Mucosa of rectum (tissue), 2 donors: ENCODE data around the gene UBE2Q2.

Experiments
- H3K27ac ChIP-seq, 2 donors: one replicate each; pipeline ENCODE4 v1.7.0; 2013; ENCODE audit warnings: inconsistent platforms in 2 of 2, low read depth in 2 of 2, low read length in 2 of 2
- H3K27me3 ChIP-seq, 2 donors: one replicate each; pipeline ENCODE4 v1.7.0; 2013; ENCODE audit warnings: low read length in 2 of 2; ENCODE audit not compliant: control insufficient read depth in 2 of 2, insufficient read depth in 2 of 2
- H3K36me3 ChIP-seq, 2 donors: one replicate each; pipeline ENCODE4 v1.7.0; 2013; ENCODE audit warnings: low read length in 2 of 2; ENCODE audit not compliant: control insufficient read depth in 2 of 2, insufficient read depth in 2 of 2
- H3K4me1 ChIP-seq, 2 donors: one replicate each; pipeline ENCODE4 v1.7.0; 2013; ENCODE audit warnings: low read length in 2 of 2, mild to moderate bottlenecking in 1 of 2; ENCODE audit not compliant: control insufficient read depth in 2 of 2, insufficient read depth in 2 of 2
- H3K4me3 ChIP-seq, 2 donors: one replicate each; pipeline ENCODE4 v1.7.0; 2013; ENCODE audit warnings: low read length in 2 of 2
- H3K9ac ChIP-seq, 2 donors: one replicate each; pipeline ENCODE4 v1.7.0; 2013; ENCODE audit warnings: low read length in 2 of 2, low read depth in 1 of 2, mild to moderate bottlenecking in 1 of 2
- H3K9me3 ChIP-seq, 2 donors: one replicate each; pipeline ENCODE4 v1.7.0; 2013; ENCODE audit warnings: low read length in 2 of 2; ENCODE audit not compliant: control insufficient read depth in 2 of 2
- donor health status: healthy.
- donor health status: Normal muscosa, but diverticular disease.

UBE2Q2 gene

DNA sequence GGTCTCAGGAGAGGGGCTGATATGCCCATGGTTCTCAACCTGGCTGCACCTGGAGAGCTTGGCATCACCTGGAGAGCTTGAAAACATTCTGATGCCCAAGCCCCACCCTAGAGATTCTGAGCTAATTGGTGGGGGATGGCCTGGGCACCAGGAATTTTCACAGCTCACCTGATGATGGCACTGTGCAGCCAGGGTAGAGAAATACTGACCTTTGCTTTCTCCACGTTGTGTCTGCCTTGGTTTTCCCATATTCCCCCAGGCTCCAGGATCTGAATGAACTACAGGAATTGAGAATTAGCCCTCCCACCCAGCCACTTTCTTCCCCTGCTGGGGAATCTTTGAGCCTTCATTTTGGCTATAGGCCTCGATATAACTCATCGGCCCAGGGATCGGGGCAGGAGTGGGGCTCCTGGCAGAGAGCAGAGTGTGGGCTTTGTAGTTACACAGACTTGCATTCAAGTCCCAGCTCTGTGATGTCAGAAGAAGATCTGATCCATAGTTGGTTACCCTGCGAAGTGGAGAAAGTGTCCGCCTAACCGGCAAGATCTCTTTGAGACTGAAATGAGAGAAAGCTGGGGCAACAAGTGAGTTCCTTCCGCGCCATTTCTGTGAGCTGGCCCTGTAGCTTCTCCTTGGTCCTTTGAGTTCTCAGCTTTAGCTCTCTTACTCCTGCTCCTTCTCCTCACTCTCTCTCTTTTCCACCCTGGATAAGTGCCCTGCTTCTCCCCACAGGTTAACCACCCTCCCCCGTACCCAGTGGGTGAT, 33.1 kb upstream of the UBE2Q2 start:
- H3K4me1 ChIP-seq: no peaks in the 10 kb centered on the region
- H3K36me3 ChIP-seq: no peaks in the 10 kb centered on the region
- no peaks in the 10 kb centered on the region for H3K27me3 ChIP-seq
- no peak overlapping the region for H3K9ac ChIP-seq
- H3K9me3 ChIP-seq: no peaks in the 10 kb centered on the region
- no peak overlapping the region for H3K4me3 ChIP-seq
- no peak overlapping the region for H3K27ac ChIP-seq

- no peaks in the 10 kb centered on the region for H3K9me3 ChIP-seq
- H3K27ac ChIP-seq: no peak overlapping the region
- H3K4me1 ChIP-seq: no peaks in the 10 kb centered on the region
- H3K36me3 ChIP-seq: no peaks in the 10 kb centered on the region
- no peak overlapping the region for H3K4me3 ChIP-seq
- H3K9ac ChIP-seq: no peak overlapping the region
- no peaks in the 10 kb centered on the region for H3K27me3 ChIP-seq
Observed at GRCh38 chr15:75810874-75811498, 32.3 kb upstream of the UBE2Q2 start.

- H3K27me3 ChIP-seq: no peaks in the 10 kb centered on the region
- no peak overlapping the region for H3K9ac ChIP-seq
- no peak overlapping the region for H3K27ac ChIP-seq
- H3K9me3 ChIP-seq: no peaks in the 10 kb centered on the region
- no peaks in the 10 kb centered on the region for H3K36me3 ChIP-seq
- no peaks in the 10 kb centered on the region for H3K4me1 ChIP-seq
- no peak overlapping the region for H3K4me3 ChIP-seq
Observed at GRCh38 chr15:75811626-75812025, 31.6 kb upstream of the UBE2Q2 start.

DNA sequence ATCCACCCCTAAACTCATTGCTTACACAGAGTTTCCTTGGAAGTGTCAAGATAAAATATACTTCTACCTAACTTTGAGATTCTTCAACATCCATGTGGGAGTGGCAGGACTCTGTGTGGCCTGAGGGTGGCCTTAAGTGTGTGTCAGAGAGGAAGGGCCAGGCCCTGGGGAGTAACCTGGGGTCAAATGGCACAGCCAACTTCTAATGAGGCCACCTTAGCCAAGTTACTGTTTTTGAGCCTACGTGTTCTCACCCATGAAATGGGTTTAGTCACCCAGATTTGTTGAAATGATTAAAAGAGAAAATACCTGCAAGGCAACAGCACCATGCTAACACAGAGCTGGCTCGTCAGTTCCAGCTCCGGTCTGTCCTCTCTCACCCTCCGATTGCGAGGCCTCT, 28.5 kb upstream of the UBE2Q2 start:
- H3K36me3 ChIP-seq: no peaks in the 10 kb centered on the region
- H3K9me3 ChIP-seq: no peaks in the 10 kb centered on the region
- no peaks in the 10 kb centered on the region for H3K4me1 ChIP-seq

DNA sequence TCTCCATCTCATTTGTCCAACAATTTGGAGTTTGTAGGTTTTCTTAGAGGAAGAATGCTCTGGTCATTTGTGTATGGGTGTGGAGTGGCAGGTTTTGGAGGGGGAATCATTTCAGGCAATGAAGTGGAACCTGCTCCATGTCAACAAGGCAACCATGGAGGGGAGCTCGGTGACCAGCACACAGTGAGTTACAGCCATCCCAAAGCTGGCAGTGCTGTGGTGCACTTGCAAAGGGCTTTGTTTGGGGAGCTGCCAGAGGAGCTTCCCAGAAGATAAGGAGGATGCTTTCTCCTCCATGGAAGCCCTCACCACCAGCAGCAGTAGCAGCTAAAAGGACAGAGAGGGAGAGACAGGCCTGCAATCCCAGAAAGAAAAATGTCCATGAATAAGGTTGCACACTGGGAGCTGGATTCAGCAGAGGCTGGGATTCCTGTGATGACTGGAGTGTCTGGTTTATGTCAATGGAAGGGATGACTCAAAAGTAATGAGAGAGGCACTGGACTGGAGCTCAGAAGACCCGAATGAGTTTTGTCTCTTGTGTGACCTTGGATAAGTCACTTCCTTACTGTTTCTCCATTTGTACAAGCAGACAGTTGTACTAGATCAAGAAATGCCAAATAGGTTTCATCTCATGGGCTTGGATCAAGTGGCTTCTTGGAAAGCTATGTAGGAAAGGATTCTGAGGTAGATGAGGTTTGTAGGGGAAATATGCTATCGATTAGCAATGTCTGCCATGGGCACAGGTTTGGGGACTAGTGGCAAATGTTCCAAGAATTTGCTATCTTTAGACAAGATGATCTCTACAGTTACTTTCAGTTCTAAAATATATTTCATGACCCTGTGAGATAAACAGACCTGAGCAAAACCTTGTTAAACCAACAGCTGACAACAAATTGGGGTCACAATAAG, 27.2 kb upstream of the UBE2Q2 start:
- Histone ChIP-seq H3K9ac (no peak overlapping the region), H3K36me3 (no peaks in the 10 kb centered on the region), H3K4me3 (no peak overlapping the region), H3K4me1 (no peaks in the 10 kb centered on the region), H3K27ac (no peak overlapping the region), H3K27me3 (no peaks in the 10 kb centered on the region), H3K9me3 (no peaks in the 10 kb centered on the region)

More for the DNA sequence above, 28.5 kb upstream of the UBE2Q2 start:
- H3K27ac ChIP-seq: no peak overlapping the region
- H3K27me3 ChIP-seq: no peaks in the 10 kb centered on the region
- no peak overlapping the region for H3K9ac ChIP-seq
- no peak overlapping the region for H3K4me3 ChIP-seq

DNA sequence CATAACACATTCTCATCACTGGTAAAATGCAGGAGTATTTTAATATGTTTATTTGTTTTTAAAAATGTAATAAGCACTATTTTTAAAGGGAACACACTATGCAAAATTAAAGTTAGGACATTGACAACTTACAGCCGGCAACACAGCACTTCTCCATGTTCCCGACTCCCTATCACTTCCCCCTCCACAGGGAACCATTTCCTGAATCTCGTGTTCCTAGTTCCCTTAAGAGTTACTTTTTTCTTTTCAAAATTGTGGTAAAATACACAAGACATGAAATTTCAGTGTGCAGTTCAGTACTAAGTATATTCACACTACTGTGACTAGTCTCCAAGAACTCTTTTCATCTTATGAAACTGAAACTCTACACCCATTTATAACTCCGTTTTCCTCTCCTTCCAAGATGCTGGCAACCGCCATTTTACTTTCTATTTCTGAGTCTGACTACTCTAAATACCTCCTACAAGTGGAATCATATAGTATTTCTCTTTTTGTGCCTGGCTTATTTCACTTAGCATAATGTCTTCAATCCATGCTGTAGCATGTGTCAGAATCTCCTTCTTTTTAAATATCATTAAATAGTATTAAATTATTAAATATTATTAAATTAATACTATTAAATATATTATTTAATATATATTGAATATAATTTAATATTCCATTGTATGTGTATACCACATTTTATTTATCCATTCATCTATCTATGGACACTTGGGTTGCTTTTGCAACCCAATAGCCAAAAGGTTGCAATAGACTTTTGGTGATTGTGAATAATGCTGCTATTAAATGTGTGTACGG, 25.9 kb upstream of the UBE2Q2 start:
- no peak overlapping the region for H3K9ac ChIP-seq
- no peak overlapping the region for H3K27ac ChIP-seq
- H3K4me1 ChIP-seq: no peaks in the 10 kb centered on the region
- H3K36me3 ChIP-seq: no peaks in the 10 kb centered on the region
- H3K27me3 ChIP-seq: no peaks in the 10 kb centered on the region
- peak overlapping the region in 1 of 2 donors; percentile 32 for H3K4me3 ChIP-seq
- H3K9me3 ChIP-seq: no peaks in the 10 kb centered on the region

DNA sequence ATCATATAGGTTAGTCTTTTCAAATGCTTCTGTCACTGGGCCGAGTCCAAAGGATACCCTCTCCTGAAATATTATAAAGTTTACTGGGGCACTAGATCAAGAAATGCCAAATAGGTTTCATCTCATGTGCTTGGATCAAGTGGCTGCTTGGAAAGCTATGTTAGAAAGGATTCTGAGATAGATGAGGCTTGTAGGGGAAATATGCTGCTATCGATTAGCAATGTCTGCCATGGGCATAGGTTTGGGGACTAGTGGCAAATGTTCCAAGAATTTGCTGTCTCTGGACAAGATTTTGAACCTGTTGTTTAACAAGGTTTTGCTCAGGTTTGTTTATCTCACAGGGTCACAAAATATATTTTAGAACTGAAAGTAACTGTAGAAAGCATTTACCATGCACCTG, 23.0 kb upstream of the UBE2Q2 start:
- no peaks in the 10 kb centered on the region for H3K4me1 ChIP-seq
- H3K9ac ChIP-seq: no peak overlapping the region
- no peaks in the 10 kb centered on the region for H3K9me3 ChIP-seq
- H3K27ac ChIP-seq: no peak overlapping the region
- H3K4me3 ChIP-seq: no peak overlapping the region
- H3K27me3 ChIP-seq: no peaks in the 10 kb centered on the region
- no peaks in the 10 kb centered on the region for H3K36me3 ChIP-seq

GRCh38 chr15:75821786-75822345, 21.4 kb upstream of the UBE2Q2 start:
- H3K4me1 ChIP-seq: no peaks in the 10 kb centered on the region
- no peaks in the 10 kb centered on the region for H3K27me3 ChIP-seq
- no peaks in the 10 kb centered on the region for H3K36me3 ChIP-seq
- H3K27ac ChIP-seq: no peak overlapping the region
- no peak overlapping the region for H3K9ac ChIP-seq
- no peak overlapping the region for H3K4me3 ChIP-seq
- H3K9me3 ChIP-seq: no peaks in the 10 kb centered on the region

DNA sequence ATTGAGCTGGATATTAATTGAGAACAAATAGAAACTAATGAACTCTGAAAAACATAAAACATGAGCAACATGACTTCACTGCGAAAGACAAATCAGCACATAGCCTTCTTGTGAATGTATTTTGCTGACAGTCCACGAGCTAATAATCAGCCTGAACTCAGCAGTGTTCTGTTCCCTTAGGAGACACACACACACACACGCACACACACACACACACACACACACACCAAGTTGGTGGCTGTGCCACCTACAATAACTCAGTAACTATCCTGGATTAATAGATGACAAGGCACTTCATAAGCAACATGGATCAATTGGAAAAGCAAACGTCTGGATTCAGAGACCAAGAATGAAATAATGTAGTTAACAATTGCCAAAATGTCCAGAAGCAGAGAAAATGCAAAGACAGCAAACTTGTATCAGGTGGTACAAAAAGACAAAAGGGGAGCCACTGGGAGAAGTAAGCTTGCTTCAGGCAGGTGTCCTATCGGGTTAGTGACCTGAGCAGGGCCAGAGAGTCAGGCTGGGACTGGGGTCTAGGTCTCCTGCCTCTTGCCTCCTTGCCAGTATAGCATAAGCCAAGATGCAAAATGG, 20.5 kb upstream of the UBE2Q2 start:
- Histone ChIP-seq H3K27ac (no peak overlapping the region), H3K4me3 (no peak overlapping the region), H3K9me3 (no peaks in the 10 kb centered on the region), H3K36me3 (no peaks in the 10 kb centered on the region), H3K4me1 (no peaks in the 10 kb centered on the region), H3K9ac (no peak overlapping the region), H3K27me3 (no peaks in the 10 kb centered on the region)
